ENCODE data around the gene BRD8.

- no peak for TF ChIP-seq CTCF (conservative IDR thresholded peaks at IDR 0.05; ENCODE audit: low read depth in 2 of 2)
- no peak for TF ChIP-seq ZNF462 (CRISPR knock-in tag; IDR thresholded peaks at IDR 0.05)
Observed at GRCh38 chr5:138160706-138161105, 17.7 kb downstream of the BRD8 start.
